ENCODE data around the gene TRPM2.

Gene TRPM2

DNA sequence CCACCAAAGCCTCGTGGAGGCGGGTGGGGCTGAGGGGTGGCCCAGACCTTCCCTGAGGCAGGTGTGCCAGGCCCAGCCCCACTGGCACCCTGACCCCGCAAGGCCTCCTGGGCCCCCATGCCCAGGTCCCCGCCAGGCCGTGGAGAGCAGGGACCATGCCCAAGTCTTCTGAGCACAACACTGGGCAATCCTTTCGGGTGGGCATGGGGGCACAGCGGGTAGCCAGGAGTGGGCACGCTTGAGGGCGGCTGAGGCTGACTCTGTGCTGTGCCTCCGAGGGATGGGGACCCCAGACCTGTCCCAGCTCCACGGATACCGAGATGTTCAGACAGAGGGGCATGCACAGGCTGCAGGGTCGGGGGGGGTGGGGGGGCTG, 27.2 kb upstream of the TRPM2 start:
- H3K79me2 ChIP-seq (ENCODE audit: control insufficient read depth, insufficient read depth, low read length, poor library complexity), result no peaks in the 10 kb centered on the region
- H3K79me1 ChIP-seq (ENCODE audit: low read length), result no peaks in the 10 kb centered on the region
- H3K27ac ChIP-seq (ENCODE audit: low read depth, low read length), result no peak overlapping the region
- no peak overlapping the region for H2BK5ac ChIP-seq (ENCODE audit: low read depth, low read length, poor library complexity)
- H2BK120ac ChIP-seq (ENCODE audit: insufficient read depth, low read length, poor library complexity), result no peak overlapping the region
- H3K4ac ChIP-seq (ENCODE audit: low read depth, low read length), result no peak overlapping the region
- H3K4me1 ChIP-seq (ENCODE audit: control insufficient read depth in 1 of 2, insufficient read depth in 2 of 2, low read length in 2 of 2), result no peaks in the 10 kb centered on the region
- H3K36me3 ChIP-seq (ENCODE audit: control insufficient read depth in 1 of 2, insufficient read depth in 2 of 2, low read length in 2 of 2), result peaks cover 61% of the 10 kb centered on the region in 2 experiments
- H3K14ac ChIP-seq (ENCODE audit: low read length), result no peak overlapping the region
- no peak overlapping the region for H3K9ac ChIP-seq (ENCODE audit: low read length)
- no peak overlapping the region for H3K23ac ChIP-seq (ENCODE audit: low read length)
- no peak for DNase-seq
- peaks cover 2% of the 10 kb centered on the region for H3K9me3 ChIP-seq (ENCODE audit: insufficient read depth, low read depth, low read length)
- H3K4me2 ChIP-seq (ENCODE audit: low read length), result no peak overlapping the region
- H2AK5ac ChIP-seq (ENCODE audit: low read length), result no peak overlapping the region
- no CpG with 5 or more reads among the region's 13 CpGs for WGBS (ENCODE audit: extremely low coverage, insufficient coverage, insufficient read length)
- H4K8ac ChIP-seq (ENCODE audit: low read depth, low read length), result no peak overlapping the region
- H2AFZ ChIP-seq (ENCODE audit: insufficient read depth, low read length, poor library complexity), result no peak overlapping the region
- no peaks in the 10 kb centered on the region for H3K27me3 ChIP-seq (ENCODE audit: insufficient read depth, low read length)
- H3K4me3 ChIP-seq (ENCODE audit: low read depth, low read length), result no peak overlapping the region
- no peak overlapping the region for H2BK12ac ChIP-seq (ENCODE audit: low read length)
- H4K12ac ChIP-seq (ENCODE audit: low read depth, low read length), result no peak overlapping the region
- no peak overlapping the region for H4K91ac ChIP-seq (ENCODE audit: low read depth, low read length)
- no peak overlapping the region for H3K18ac ChIP-seq (ENCODE audit: low read length)

DNA sequence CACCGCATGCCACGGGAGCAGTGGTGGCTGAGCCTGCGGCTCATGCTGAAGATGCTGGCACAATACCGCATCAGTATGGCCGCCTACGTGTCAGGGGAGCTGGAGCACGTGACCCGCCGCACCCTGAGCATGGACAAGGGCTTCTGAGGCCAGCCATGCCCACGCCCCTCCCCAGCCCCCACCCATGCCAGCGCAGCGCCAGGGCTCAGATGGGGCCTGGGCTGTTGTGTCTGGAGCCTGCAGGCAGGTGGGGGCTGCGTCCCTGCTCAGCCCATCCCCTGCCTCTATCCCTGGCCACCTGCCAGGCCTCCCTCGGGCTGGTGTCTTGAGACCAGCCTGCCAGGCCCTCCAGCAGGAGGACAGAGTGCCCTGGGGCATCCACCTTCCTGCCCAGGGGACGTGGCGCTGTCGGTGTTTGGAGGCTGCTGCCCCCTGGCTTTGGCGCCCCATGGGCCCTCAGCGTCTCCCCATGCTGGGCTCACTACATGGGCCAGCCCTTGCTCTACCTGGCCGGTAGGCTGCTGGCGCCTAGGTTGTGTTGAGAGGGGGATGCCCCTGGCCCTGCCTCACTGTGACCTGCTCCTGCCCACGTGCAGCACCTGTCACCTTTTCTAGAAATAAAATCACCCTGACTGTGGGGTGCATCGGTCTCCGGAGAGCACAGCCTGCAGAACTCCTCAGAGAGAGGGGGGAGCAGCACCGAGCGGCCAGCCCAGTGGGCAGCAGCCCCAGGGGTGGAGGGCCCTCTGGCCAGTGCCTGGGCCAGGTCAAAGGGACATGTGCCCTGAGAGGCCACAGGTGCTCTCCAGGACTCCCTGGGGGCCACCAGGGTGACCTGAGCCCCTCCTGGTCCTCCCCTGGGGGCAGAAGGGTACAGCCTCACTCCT, 26.5 kb upstream of the TRPM2 start:
- Histone ChIP-seq H3K4me1 (ENCODE audit: control insufficient read depth in 1 of 2, insufficient read depth in 2 of 2, low read length in 2 of 2) (no peaks in the 10 kb centered on the region), H2AFZ (ENCODE audit: insufficient read depth, low read length, poor library complexity) (no peak overlapping the region), H3K14ac (ENCODE audit: low read length) (no peak overlapping the region), H3K9me3 (ENCODE audit: insufficient read depth, low read depth, low read length) (peaks cover 2% of the 10 kb centered on the region), H3K23ac (ENCODE audit: low read length) (no peak overlapping the region), H3K79me1 (ENCODE audit: low read length) (no peaks in the 10 kb centered on the region), H2AK5ac (ENCODE audit: low read length) (no peak overlapping the region), H3K27ac (ENCODE audit: low read depth, low read length) (no peak overlapping the region), H4K8ac (ENCODE audit: low read depth, low read length) (no peak overlapping the region), H3K79me2 (ENCODE audit: control insufficient read depth, insufficient read depth, low read length, poor library complexity) (no peaks in the 10 kb centered on the region), H3K4me2 (ENCODE audit: low read length) (no peak overlapping the region), H3K9ac (ENCODE audit: low read length) (no peak overlapping the region), H2BK12ac (ENCODE audit: low read length) (no peak overlapping the region), H3K4me3 (ENCODE audit: low read depth, low read length) (no peak overlapping the region), H3K4ac (ENCODE audit: low read depth, low read length) (no peak overlapping the region), H3K36me3 (ENCODE audit: control insufficient read depth in 1 of 2, insufficient read depth in 2 of 2, low read length in 2 of 2) (peaks cover 54% of the 10 kb centered on the region in 2 experiments), H4K91ac (ENCODE audit: low read depth, low read length) (no peak overlapping the region), H2BK120ac (ENCODE audit: insufficient read depth, low read length, poor library complexity) (no peak overlapping the region), H4K12ac (ENCODE audit: low read depth, low read length) (no peak overlapping the region), H2BK5ac (ENCODE audit: low read depth, low read length, poor library complexity) (no peak overlapping the region), H3K27me3 (ENCODE audit: insufficient read depth, low read length) (no peaks in the 10 kb centered on the region), H3K18ac (ENCODE audit: low read length) (no peak overlapping the region)
- DNase-seq, result no peak
- no CpG with 5 or more reads among the region's 26 CpGs for WGBS (ENCODE audit: extremely low coverage, insufficient coverage, insufficient read length)

DNA sequence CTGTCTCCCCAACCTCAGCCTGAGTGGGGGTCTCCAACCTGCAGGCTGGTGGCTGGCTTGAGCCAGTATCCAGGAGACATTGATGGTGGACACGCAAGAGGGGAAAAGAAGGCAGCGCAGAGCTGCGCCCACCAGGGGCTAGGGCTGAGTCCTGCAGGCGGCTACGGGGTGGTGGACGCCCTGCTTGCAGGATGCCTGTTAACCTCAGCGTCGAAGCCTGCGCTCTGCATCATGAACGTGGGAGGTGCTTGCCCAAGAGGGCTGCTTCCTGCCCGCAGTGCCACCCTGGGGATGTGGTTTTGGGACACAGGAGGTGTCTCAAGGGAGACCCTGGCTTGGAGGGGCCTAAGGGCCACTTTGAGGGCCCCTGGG, 25.8 kb upstream of the TRPM2 start:
- no CpG with 5 or more reads among the region's 11 CpGs for WGBS (ENCODE audit: extremely low coverage, insufficient coverage, insufficient read length)
- Histone ChIP-seq H3K9me3 (ENCODE audit: insufficient read depth, low read depth, low read length) (peaks cover 2% of the 10 kb centered on the region), H3K23ac (ENCODE audit: low read length) (no peak overlapping the region)

DNA sequence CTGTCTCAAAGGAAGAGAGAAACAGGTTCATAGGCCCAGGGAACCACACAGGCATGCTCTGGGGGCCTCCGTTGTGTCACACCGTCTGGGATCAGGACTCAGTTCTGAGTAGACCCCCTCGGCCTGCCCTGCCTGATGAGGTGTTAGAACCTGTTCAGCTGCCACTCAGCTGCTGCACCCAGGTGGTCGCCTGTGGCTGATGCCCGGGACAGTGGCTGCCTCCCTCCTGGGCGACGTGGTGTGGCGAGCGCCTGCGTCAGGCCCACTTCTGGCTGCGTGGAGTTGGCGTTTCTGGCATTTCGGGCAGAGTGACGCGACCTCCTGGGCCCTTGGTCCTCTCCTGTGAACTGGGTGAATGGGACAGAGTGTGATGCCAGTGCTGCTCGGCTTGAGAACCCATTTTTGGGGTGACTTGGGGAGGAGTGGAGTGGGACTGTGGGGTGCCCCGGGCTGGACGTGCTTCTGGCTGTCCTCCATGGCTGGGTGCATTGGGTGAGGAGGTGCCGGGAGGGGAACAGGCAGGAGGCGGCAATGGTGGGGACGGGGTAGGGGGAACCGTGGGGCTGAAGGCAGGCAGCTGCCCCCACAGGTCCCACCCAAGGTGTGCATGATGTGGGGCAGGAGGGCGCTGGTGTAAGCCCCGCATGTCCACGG, 25.1 kb upstream of the TRPM2 start:
- Histone ChIP-seq H3K18ac (ENCODE audit: low read length) (no peak overlapping the region), H3K36me3 (ENCODE audit: control insufficient read depth in 1 of 2, insufficient read depth in 2 of 2, low read length in 2 of 2) (peaks cover 43% of the 10 kb centered on the region in 2 experiments), H3K79me1 (ENCODE audit: low read length) (no peaks in the 10 kb centered on the region), H3K23ac (ENCODE audit: low read length) (no peak overlapping the region), H3K27me3 (ENCODE audit: insufficient read depth, low read length) (no peaks in the 10 kb centered on the region), H3K9me3 (ENCODE audit: insufficient read depth, low read depth, low read length) (peaks cover 2% of the 10 kb centered on the region), H2AFZ (ENCODE audit: insufficient read depth, low read length, poor library complexity) (no peak overlapping the region), H2AK5ac (ENCODE audit: low read length) (no peak overlapping the region), H4K91ac (ENCODE audit: low read depth, low read length) (no peak overlapping the region), H3K27ac (ENCODE audit: low read depth, low read length) (no peak overlapping the region), H2BK120ac (ENCODE audit: insufficient read depth, low read length, poor library complexity) (no peak overlapping the region), H2BK12ac (ENCODE audit: low read length) (no peak overlapping the region), H3K79me2 (ENCODE audit: control insufficient read depth, insufficient read depth, low read length, poor library complexity) (no peaks in the 10 kb centered on the region), H3K4me1 (ENCODE audit: control insufficient read depth in 1 of 2, insufficient read depth in 2 of 2, low read length in 2 of 2) (no peaks in the 10 kb centered on the region), H3K4me2 (ENCODE audit: low read length) (no peak overlapping the region), H2BK5ac (ENCODE audit: low read depth, low read length, poor library complexity) (no peak overlapping the region), H3K4me3 (ENCODE audit: low read depth, low read length) (no peak overlapping the region), H3K14ac (ENCODE audit: low read length) (no peak overlapping the region), H3K4ac (ENCODE audit: low read depth, low read length) (no peak overlapping the region), H3K9ac (ENCODE audit: low read length) (no peak overlapping the region), H4K12ac (ENCODE audit: low read depth, low read length) (no peak overlapping the region), H4K8ac (ENCODE audit: low read depth, low read length) (no peak overlapping the region)
- no CpG with 5 or more reads among the region's 25 CpGs for WGBS (ENCODE audit: extremely low coverage, insufficient coverage, insufficient read length)
- DNase-seq, result no peak

More for the DNA sequence above, 25.8 kb upstream of the TRPM2 start:
- Histone ChIP-seq H4K91ac (ENCODE audit: low read depth, low read length) (no peak overlapping the region), H3K79me2 (ENCODE audit: control insufficient read depth, insufficient read depth, low read length, poor library complexity) (no peaks in the 10 kb centered on the region), H3K9ac (ENCODE audit: low read length) (no peak overlapping the region), H3K14ac (ENCODE audit: low read length) (no peak overlapping the region), H3K4ac (ENCODE audit: low read depth, low read length) (no peak overlapping the region), H3K79me1 (ENCODE audit: low read length) (no peaks in the 10 kb centered on the region), H3K36me3 (ENCODE audit: control insufficient read depth in 1 of 2, insufficient read depth in 2 of 2, low read length in 2 of 2) (peaks cover 48% of the 10 kb centered on the region in 2 experiments), H2BK120ac (ENCODE audit: insufficient read depth, low read length, poor library complexity) (no peak overlapping the region), H4K12ac (ENCODE audit: low read depth, low read length) (no peak overlapping the region), H3K4me2 (ENCODE audit: low read length) (no peak overlapping the region), H2AFZ (ENCODE audit: insufficient read depth, low read length, poor library complexity) (no peak overlapping the region), H3K27me3 (ENCODE audit: insufficient read depth, low read length) (no peaks in the 10 kb centered on the region), H2AK5ac (ENCODE audit: low read length) (no peak overlapping the region), H3K4me3 (ENCODE audit: low read depth, low read length) (no peak overlapping the region), H3K4me1 (ENCODE audit: control insufficient read depth in 1 of 2, insufficient read depth in 2 of 2, low read length in 2 of 2) (no peaks in the 10 kb centered on the region), H2BK12ac (ENCODE audit: low read length) (no peak overlapping the region), H3K27ac (ENCODE audit: low read depth, low read length) (no peak overlapping the region), H2BK5ac (ENCODE audit: low read depth, low read length, poor library complexity) (no peak overlapping the region), H4K8ac (ENCODE audit: low read depth, low read length) (no peak overlapping the region), H3K18ac (ENCODE audit: low read length) (no peak overlapping the region)
- no peak for DNase-seq
